Thyroid gland (tissue), 4 donors: Measurements from ENCODE around the gene TNS3.

ENCODE experiments used
- POLR2A ChIP-seq, 2 donors: fragments of 450-650 bp; IDR thresholded peaks; one replicate each; pipeline ENCODE4 v1.6.1; 2017; ENCODE audit warnings: antibody characterized with exemption in 2 of 2, mild to moderate bottlenecking in 2 of 2, moderate library complexity in 1 of 2
- TF ChIP-seq, protein P1 (sequence below), 6 experiments: fragments of 200-600 bp in 3 of 6; fragments of 450-650 bp in 3 of 6; sonication (generic) in 3 of 6; IDR thresholded peaks; one replicate each; pipeline ENCODE4 v1.5.1; 2016 to 2019; ENCODE audit warnings: antibody characterized with exemption in 6 of 6, mild to moderate bottlenecking in 2 of 6, inconsistent platforms in 1 of 6, moderate library complexity in 1 of 6

GRCh38 chr7:47573758-47574481, 8.0 kb downstream of the TNS3 start:
- TF ChIP-seq, protein P1, sequence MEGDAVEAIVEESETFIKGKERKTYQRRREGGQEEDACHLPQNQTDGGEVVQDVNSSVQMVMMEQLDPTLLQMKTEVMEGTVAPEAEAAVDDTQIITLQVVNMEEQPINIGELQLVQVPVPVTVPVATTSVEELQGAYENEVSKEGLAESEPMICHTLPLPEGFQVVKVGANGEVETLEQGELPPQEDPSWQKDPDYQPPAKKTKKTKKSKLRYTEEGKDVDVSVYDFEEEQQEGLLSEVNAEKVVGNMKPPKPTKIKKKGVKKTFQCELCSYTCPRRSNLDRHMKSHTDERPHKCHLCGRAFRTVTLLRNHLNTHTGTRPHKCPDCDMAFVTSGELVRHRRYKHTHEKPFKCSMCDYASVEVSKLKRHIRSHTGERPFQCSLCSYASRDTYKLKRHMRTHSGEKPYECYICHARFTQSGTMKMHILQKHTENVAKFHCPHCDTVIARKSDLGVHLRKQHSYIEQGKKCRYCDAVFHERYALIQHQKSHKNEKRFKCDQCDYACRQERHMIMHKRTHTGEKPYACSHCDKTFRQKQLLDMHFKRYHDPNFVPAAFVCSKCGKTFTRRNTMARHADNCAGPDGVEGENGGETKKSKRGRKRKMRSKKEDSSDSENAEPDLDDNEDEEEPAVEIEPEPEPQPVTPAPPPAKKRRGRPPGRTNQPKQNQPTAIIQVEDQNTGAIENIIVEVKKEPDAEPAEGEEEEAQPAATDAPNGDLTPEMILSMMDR (IDR thresholded peaks at IDR 0.05), result no peak
- no peak for TF ChIP-seq POLR2A (IDR thresholded peaks at IDR 0.05)
